ENCODE measurements around the gene TNRC18.

Gene TNRC18

DNA sequence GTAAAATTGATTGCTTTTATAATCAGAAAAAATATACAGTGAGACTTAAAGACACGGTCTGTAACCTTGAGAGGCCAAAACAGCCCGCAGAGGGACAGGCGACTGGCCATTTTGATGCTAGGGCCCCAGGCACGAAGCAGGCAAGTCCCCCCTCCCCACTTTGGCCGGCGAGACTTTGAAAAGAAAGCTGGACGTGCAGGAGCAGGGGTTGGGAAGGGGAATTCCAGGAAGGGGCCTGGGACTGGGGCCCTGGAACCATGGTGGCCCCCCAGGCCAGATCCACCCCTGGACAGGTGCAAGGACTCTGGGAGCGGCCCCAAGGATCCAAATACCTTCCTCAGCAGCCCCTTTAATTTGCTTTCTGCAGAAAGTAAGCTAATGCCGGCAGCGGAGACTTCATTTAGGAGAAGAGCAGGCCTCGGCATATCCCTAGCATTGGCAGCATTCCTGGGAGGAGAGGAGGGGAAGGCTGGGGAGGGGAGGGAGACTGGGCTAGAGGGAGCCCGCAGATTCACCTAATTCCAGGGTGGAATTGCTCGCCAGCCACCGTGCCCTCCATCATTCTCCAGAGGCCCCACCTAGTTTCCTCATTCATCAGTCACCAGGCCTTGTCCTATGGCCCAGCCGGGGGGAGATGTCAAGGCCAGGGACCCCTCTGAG, 24.9 kb upstream of the TNRC18 start:
- H3F3A ChIP-seq (ENCODE audit: low read depth) = no peaks in the 10 kb centered on the region

DNA sequence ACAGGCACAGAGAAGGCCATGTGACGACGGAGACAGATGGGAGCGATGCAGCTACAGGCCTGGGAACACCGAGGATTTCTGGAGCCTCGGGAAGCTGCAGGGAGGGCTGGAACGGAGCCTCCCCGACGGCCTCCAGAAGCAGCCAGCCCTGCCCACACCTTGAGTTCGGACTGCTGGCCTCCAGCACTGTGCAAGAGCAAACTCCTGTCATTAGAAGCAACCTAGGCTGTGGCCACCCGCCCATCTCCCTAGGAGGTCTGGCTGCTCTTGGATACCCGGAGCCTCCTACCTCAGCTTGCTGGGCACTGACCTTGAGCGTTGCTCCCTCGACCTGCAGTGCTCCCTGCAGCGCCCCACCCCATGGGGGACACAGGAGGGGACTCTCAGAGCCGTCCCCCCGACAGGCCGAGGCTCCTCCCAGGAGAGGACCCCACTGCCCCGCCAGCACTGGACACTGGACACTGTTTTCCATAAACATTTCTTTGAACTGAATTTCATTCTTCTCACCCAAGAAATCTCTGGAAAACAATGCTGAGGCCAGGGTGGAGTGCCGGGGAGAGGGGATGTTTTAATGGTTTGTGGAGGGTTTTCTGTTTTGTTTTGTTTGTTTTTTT, 22.5 kb upstream of the TNRC18 start:
- no peaks in the 10 kb centered on the region for H3K27me3 ChIP-seq (ENCODE audit: insufficient read depth, low read length, poor library complexity, severe bottlenecking)
- no peaks in the 10 kb centered on the region for H3K36me3 ChIP-seq (ENCODE audit: insufficient read depth, low read length)
- no peaks in the 10 kb centered on the region for H3K9me3 ChIP-seq (ENCODE audit: insufficient read depth, low read depth, low read length)
- H3K4me3 ChIP-seq (ENCODE audit: low read length, poor library complexity, severe bottlenecking) = no peak overlapping the region
- no peaks in the 10 kb centered on the region for H3K9me2 ChIP-seq (replicated peaks; ENCODE audit: low read depth, low read length)
- H4K20me1 ChIP-seq (ENCODE audit: insufficient read depth, low read length, poor library complexity, severe bottlenecking) = no peaks in the 10 kb centered on the region
- no peak overlapping the region for H2AFZ ChIP-seq (ENCODE audit: low read length)
- no peaks in the 10 kb centered on the region for H3F3A ChIP-seq (ENCODE audit: low read depth)
- TF ChIP-seq, protein P1, sequence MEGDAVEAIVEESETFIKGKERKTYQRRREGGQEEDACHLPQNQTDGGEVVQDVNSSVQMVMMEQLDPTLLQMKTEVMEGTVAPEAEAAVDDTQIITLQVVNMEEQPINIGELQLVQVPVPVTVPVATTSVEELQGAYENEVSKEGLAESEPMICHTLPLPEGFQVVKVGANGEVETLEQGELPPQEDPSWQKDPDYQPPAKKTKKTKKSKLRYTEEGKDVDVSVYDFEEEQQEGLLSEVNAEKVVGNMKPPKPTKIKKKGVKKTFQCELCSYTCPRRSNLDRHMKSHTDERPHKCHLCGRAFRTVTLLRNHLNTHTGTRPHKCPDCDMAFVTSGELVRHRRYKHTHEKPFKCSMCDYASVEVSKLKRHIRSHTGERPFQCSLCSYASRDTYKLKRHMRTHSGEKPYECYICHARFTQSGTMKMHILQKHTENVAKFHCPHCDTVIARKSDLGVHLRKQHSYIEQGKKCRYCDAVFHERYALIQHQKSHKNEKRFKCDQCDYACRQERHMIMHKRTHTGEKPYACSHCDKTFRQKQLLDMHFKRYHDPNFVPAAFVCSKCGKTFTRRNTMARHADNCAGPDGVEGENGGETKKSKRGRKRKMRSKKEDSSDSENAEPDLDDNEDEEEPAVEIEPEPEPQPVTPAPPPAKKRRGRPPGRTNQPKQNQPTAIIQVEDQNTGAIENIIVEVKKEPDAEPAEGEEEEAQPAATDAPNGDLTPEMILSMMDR (conservative IDR thresholded peaks at IDR 0.05; ENCODE audit: low read length) = no peak
- TF ChIP-seq EZH2phosphoT487 (IDR thresholded peaks at IDR 0.05; ENCODE audit: borderline replicate concordance) = no peak
- H3K4me1 ChIP-seq (ENCODE audit: insufficient read depth, low read length, poor library complexity, severe bottlenecking) = peaks cover 3% of the 10 kb centered on the region
- H3K9ac ChIP-seq (ENCODE audit: low read depth, low read length, poor library complexity, severe bottlenecking) = no peak overlapping the region
- H3K4me2 ChIP-seq (ENCODE audit: low read depth, low read length, poor library complexity, severe bottlenecking) = no peak overlapping the region
- H3K79me2 ChIP-seq (ENCODE audit: insufficient read depth, low read length) = no peaks in the 10 kb centered on the region

More for the DNA sequence above, 24.9 kb upstream of the TNRC18 start:
- H3K9me2 ChIP-seq (replicated peaks; ENCODE audit: low read depth, low read length) = no peaks in the 10 kb centered on the region
- no peaks in the 10 kb centered on the region for H3K79me2 ChIP-seq (ENCODE audit: insufficient read depth, low read length)
- H3K9ac ChIP-seq (ENCODE audit: low read depth, low read length, poor library complexity, severe bottlenecking) = no peak overlapping the region
- no peaks in the 10 kb centered on the region for H3K27me3 ChIP-seq (ENCODE audit: insufficient read depth, low read length, poor library complexity, severe bottlenecking)
- H3K4me3 ChIP-seq (ENCODE audit: low read length, poor library complexity, severe bottlenecking) = no peak overlapping the region
- H3K9me3 ChIP-seq (ENCODE audit: insufficient read depth, low read depth, low read length) = no peaks in the 10 kb centered on the region
- H3K36me3 ChIP-seq (ENCODE audit: insufficient read depth, low read length) = no peaks in the 10 kb centered on the region
- H3K4me2 ChIP-seq (ENCODE audit: low read depth, low read length, poor library complexity, severe bottlenecking) = no peak overlapping the region
- peaks cover 6% of the 10 kb centered on the region for H3K4me1 ChIP-seq (ENCODE audit: insufficient read depth, low read length, poor library complexity, severe bottlenecking)
- H2AFZ ChIP-seq (ENCODE audit: low read length) = no peak overlapping the region
- TF ChIP-seq EZH2phosphoT487 (IDR thresholded peaks at IDR 0.05; ENCODE audit: borderline replicate concordance) = no peak
- TF ChIP-seq, protein P1 (conservative IDR thresholded peaks at IDR 0.05; ENCODE audit: low read length) = no peak
- H4K20me1 ChIP-seq (ENCODE audit: insufficient read depth, low read length, poor library complexity, severe bottlenecking) = no peaks in the 10 kb centered on the region

DNA sequence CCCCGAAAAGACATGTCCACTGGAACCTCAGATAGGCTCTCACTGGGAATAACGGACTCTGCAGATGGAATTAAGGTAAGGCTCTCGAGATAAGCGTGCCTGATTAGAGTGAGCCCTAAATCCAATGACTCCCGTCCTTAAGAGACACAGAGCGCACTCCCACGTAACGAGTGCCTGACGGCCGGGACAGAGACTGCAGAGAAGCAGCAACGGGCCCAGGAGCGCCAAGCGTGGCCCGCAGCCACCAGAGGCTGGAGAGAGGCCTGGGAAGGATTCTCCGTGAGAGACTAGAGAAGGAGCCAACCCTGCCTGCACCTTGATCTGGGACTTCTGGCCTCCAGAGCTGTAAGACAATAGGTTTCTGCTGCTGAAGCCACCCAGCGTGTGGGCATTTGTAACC, 20.0 kb upstream of the TNRC18 start:
- H2AFZ ChIP-seq (ENCODE audit: low read length) = no peak overlapping the region
- H3K9ac ChIP-seq (ENCODE audit: low read depth, low read length, poor library complexity, severe bottlenecking) = no peak overlapping the region
- H3K79me2 ChIP-seq (ENCODE audit: insufficient read depth, low read length) = no peaks in the 10 kb centered on the region
- H3K9me3 ChIP-seq (ENCODE audit: insufficient read depth, low read depth, low read length) = no peaks in the 10 kb centered on the region
- no peaks in the 10 kb centered on the region for H3K27me3 ChIP-seq (ENCODE audit: insufficient read depth, low read length, poor library complexity, severe bottlenecking)
- TF ChIP-seq, protein P1 (conservative IDR thresholded peaks at IDR 0.05; ENCODE audit: low read length) = no peak
- no peak for TF ChIP-seq EZH2phosphoT487 (IDR thresholded peaks at IDR 0.05; ENCODE audit: borderline replicate concordance)
- no peak overlapping the region for H3K4me3 ChIP-seq (ENCODE audit: low read length, poor library complexity, severe bottlenecking)
- H3F3A ChIP-seq (ENCODE audit: low read depth) = no peaks in the 10 kb centered on the region
- H3K36me3 ChIP-seq (ENCODE audit: insufficient read depth, low read length) = no peaks in the 10 kb centered on the region
- H3K4me2 ChIP-seq (ENCODE audit: low read depth, low read length, poor library complexity, severe bottlenecking) = no peak overlapping the region
- no peaks in the 10 kb centered on the region for H3K4me1 ChIP-seq (ENCODE audit: insufficient read depth, low read length, poor library complexity, severe bottlenecking)
- H3K9me2 ChIP-seq (replicated peaks; ENCODE audit: low read depth, low read length) = no peaks in the 10 kb centered on the region
- no peaks in the 10 kb centered on the region for H4K20me1 ChIP-seq (ENCODE audit: insufficient read depth, low read length, poor library complexity, severe bottlenecking)
